Effector memory CD4-positive, alpha-beta T cell (primary cell): ENCODE results near the gene UBTD2.

ENCODE experiments used
- DNase-seq, 3 donors: peaks; one replicate each; pipeline ENCODE4 v3.0.0-alpha.2; 2020
- H3K27ac ChIP-seq: 2 replicates; pipeline ENCODE4 v1.7.0; 2013; ENCODE audit warnings: mild to moderate bottlenecking, low read length, moderate library complexity; ENCODE audit not compliant: insufficient read depth, poor library complexity, severe bottlenecking
- H3K27me3 ChIP-seq: replicated peaks from 2 replicates; pipeline ENCODE4 v1.7.0; 2013; ENCODE audit warnings: mild to moderate bottlenecking, low read length; ENCODE audit not compliant: insufficient read depth, control insufficient read depth, poor library complexity, severe bottlenecking
- H3K36me3 ChIP-seq: 2 replicates; pipeline ENCODE4 v1.7.0; 2013; ENCODE audit warnings: mild to moderate bottlenecking, low read length, moderate library complexity; ENCODE audit not compliant: control insufficient read depth, insufficient read depth
- H3K4me1 ChIP-seq: 2 replicates; pipeline ENCODE4 v1.7.0; 2013; ENCODE audit warnings: low read length, mild to moderate bottlenecking; ENCODE audit not compliant: control insufficient read depth, insufficient read depth, poor library complexity, severe bottlenecking
- H3K4me3 ChIP-seq: 2 replicates; pipeline ENCODE4 v1.7.0; 2013; ENCODE audit warnings: low read length, low read depth, mild to moderate bottlenecking; ENCODE audit not compliant: insufficient read depth, poor library complexity, severe bottlenecking
- H3K9me3 ChIP-seq: 2 replicates; pipeline ENCODE4 v1.7.0; 2013; ENCODE audit warnings: mild to moderate bottlenecking, low read length, moderate library complexity; ENCODE audit not compliant: control insufficient read depth

The UBTD2 gene

GRCh38 chr5:172311605-172312004 lies 28.0 kb upstream of the UBTD2 start:
- no peaks in the 10 kb centered on the region for H3K4me1 ChIP-seq
- no peaks in the 10 kb centered on the region for H3K36me3 ChIP-seq
- H3K9me3 ChIP-seq = no peaks in the 10 kb centered on the region
- DNase-seq = no peak
- H3K4me3 ChIP-seq = no peak overlapping the region
- H3K27me3 ChIP-seq = no peaks in the 10 kb centered on the region
- H3K27ac ChIP-seq = no peak overlapping the region

GRCh38 chr5:172311026-172311425 lies 27.5 kb upstream of the UBTD2 start:
- Histone ChIP-seq H3K4me3 (no peak overlapping the region), H3K27ac (no peak overlapping the region), H3K9me3 (no peaks in the 10 kb centered on the region), H3K27me3 (no peaks in the 10 kb centered on the region), H3K36me3 (no peaks in the 10 kb centered on the region), H3K4me1 (no peaks in the 10 kb centered on the region)
- no peak for DNase-seq

- Histone ChIP-seq H3K27ac (no peak overlapping the region), H3K4me3 (no peak overlapping the region), H3K36me3 (no peaks in the 10 kb centered on the region), H3K9me3 (no peaks in the 10 kb centered on the region), H3K27me3 (no peaks in the 10 kb centered on the region), H3K4me1 (no peaks in the 10 kb centered on the region)
- DNase-seq = no peak
These were observed 21.8 kb upstream of the UBTD2 start for GRCh38 chr5:172305380-172305779.

GRCh38 chr5:172303572-172304335 lies 20.2 kb upstream of the UBTD2 start:
- no peaks in the 10 kb centered on the region for H3K4me1 ChIP-seq
- no peaks in the 10 kb centered on the region for H3K36me3 ChIP-seq
- no peaks in the 10 kb centered on the region for H3K9me3 ChIP-seq
- H3K27ac ChIP-seq = no peak overlapping the region
- H3K4me3 ChIP-seq = no peak overlapping the region
- DNase-seq = no peak
- H3K27me3 ChIP-seq = no peaks in the 10 kb centered on the region

GRCh38 chr5:172303162-172303561 lies 19.6 kb upstream of the UBTD2 start:
- no peaks in the 10 kb centered on the region for H3K4me1 ChIP-seq
- DNase-seq = no peak
- H3K27me3 ChIP-seq = no peaks in the 10 kb centered on the region
- H3K4me3 ChIP-seq = no peak overlapping the region
- no peak overlapping the region for H3K27ac ChIP-seq
- H3K36me3 ChIP-seq = no peaks in the 10 kb centered on the region
- no peaks in the 10 kb centered on the region for H3K9me3 ChIP-seq

GRCh38 chr5:172302047-172302710 lies 18.6 kb upstream of the UBTD2 start:
- Histone ChIP-seq H3K27ac (no peak overlapping the region), H3K4me3 (no peak overlapping the region), H3K9me3 (no peaks in the 10 kb centered on the region)

GRCh38 chr5:172299916-172300439 lies 16.4 kb upstream of the UBTD2 start:
- Histone ChIP-seq H3K4me3 (no peak overlapping the region), H3K36me3 (no peaks in the 10 kb centered on the region), H3K9me3 (no peaks in the 10 kb centered on the region), H3K4me1 (no peaks in the 10 kb centered on the region), H3K27me3 (no peaks in the 10 kb centered on the region), H3K27ac (no peak overlapping the region)
- DNase-seq = no peak

More at GRCh38 chr5:172302047-172302710, 18.6 kb upstream of the UBTD2 start:
- Histone ChIP-seq H3K36me3 (no peaks in the 10 kb centered on the region), H3K4me1 (no peaks in the 10 kb centered on the region), H3K27me3 (no peaks in the 10 kb centered on the region)
- no peak for DNase-seq

- H3K27me3 ChIP-seq = no peaks in the 10 kb centered on the region
- no peak overlapping the region for H3K27ac ChIP-seq
- H3K4me1 ChIP-seq = no peaks in the 10 kb centered on the region
- DNase-seq = no peak
- H3K4me3 ChIP-seq = no peak overlapping the region
- no peaks in the 10 kb centered on the region for H3K9me3 ChIP-seq
- H3K36me3 ChIP-seq = no peaks in the 10 kb centered on the region
These were observed 11.3 kb upstream of the UBTD2 start for GRCh38 chr5:172294831-172295230.

- no peak overlapping the region for H3K4me3 ChIP-seq
- DNase-seq = no peak
- no peaks in the 10 kb centered on the region for H3K4me1 ChIP-seq
- H3K27me3 ChIP-seq = no peaks in the 10 kb centered on the region
- no peak overlapping the region for H3K27ac ChIP-seq
- no peaks in the 10 kb centered on the region for H3K9me3 ChIP-seq
- H3K36me3 ChIP-seq = no peaks in the 10 kb centered on the region
These were observed 10.3 kb upstream of the UBTD2 start for GRCh38 chr5:172293745-172294342.
